ENCODE data around the gene PNKD.

DNA sequence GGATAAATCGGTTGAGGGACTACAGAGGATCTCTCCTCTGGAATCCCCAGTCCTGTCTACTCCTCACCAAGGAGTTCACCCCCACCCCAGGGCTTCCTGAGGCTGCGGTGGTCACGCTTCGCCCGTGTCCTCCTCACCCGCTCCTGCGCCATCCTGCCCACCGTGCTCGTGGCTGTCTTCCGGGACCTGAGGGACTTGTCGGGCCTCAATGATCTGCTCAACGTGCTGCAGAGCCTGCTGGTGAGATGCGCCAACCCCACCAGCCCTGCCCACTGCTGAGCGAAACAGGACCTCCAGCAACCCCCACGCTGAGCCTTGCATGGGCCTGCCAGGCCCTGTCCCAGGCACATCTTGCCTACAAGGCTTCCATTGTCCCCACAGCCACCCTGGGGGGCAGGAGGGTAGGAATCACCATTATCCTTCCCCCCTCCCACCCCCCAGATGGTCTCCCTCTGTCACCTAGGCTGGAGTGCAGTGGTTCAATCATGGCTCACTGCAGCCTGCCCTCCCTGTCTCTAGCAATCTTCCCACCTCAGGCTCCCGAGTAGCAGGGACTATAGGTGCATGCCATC is 122.7 kb downstream of the PNKD start:
- TF ChIP-seq CTCF (conservative IDR thresholded peaks at IDR 0.05 in 1 of 2, IDR thresholded peaks at IDR 0.05 in 1 of 2; ENCODE audit: low read depth in 1 of 2, low read length in 2 of 2) (no peak), EZH2 (IDR thresholded peaks at IDR 0.05; ENCODE audit: low read length, missing control alignments) (no peak)
